ENCODE measurements around the gene ACTR1A. TPM values are rescaled to one million over a fixed set of nuclear protein-coding genes. Genes with fewer than 3 reads are reported as not detected.
A peak's percentile ranks its signal among the peaks of the same experiment; 100 is the strongest.
"Not testable (repeated sequence)": the region's sequence is repeated elsewhere in the genome, so short reads cannot be mapped to it uniquely, and the experiment has no call there.

ACTR1A gene
- total RNA-seq: 141 and 159 TPM in 2 replicates

DNA sequence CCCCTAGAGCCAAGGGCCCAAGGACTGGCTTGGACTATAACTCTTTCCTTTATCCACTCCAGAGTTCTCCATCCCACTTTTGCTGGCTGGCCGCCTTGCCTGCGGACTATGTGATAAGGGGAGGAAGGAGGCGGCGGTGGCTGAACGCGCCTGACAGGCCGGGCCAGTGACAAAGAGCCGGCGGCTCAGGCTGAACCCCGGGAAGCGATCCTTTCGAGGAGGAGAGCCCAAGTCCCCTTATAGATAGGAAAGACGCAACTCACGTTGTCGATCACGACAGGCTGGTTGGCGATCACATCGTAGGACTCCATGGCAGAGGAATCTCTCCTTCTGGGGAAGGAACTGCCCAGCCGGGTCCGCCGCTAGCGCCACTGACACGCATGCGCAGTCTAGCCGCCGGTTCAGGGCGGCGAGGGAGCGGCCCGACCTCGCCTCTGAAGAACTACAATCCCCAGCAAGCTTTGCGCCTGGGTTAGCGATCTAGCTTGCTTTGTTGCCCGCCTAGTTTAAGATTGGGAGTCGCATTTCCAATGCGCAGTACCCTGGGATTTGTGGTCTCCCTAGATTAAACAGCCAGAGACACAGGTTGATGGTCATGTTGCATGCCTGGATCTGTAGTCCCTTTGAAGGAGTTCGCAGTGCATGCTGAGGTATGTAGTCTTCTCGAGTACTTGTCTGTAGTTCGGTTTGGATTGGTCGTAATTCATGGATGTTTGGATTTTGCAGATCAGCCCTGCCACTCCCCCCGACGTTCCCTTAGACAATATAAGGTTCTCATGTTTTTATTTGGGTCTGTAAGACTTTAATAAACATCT, at the start of gene ACTR1A:
Gene ACTR1A (minus strand): TSS at position 376 of the 815 bp plus-strand sequence. CDS start 65 bp downstream, at position 311.
- DNase-seq (ENCODE audit: low read depth in 2 of 2): peak; percentile 100

DNA sequence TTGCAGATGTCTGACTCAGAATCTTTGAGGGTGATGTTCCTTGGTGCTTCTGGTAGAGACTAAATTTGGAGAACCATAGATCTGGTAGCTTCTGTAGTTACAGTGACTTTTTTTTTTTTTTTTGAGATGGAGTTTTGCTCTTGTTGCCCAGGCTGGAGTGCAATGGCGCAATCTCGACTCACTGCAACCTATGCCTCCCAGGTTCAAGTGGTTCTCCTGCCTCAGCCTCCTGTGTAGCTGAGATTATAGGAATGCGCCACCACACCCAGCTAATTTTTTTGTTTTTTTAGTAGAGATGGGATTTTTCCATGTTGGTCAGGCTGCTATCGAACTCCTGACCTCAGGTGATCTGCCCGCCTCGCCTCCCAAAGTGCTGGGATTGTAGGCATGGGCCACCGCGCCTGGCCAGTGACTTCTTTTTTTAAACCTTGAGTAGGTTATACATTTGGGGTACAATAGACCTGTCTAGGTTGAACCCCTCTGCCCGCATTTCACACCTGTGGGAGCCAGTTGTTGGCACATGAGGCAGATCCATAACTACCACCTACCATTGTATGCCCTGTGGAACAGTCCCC, 48.2 kb upstream of the ACTR1A start:
- DNase-seq (ENCODE audit: low read depth in 2 of 2): no peak

DNA sequence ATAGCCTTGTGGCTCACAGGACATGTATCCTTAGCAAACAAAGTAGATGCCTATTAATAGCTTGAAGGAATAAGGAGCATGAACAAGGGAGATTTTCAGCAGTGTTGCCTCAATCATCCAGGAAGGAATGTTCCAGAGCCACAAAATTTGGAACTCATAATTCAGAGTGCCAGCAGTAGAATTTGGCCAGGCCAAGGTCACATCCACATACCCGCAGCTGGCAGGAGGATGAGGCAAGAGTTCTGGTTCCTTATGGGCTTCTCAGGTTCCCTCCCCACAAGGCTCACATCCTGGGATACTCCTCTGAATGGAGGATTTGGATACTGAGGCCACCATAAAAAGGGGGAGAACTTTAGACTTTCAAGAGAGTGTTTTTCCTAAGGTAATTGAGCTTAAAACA, 47.0 kb upstream of the ACTR1A start:
- DNase-seq (ENCODE audit: low read depth in 2 of 2): no peak

DNA sequence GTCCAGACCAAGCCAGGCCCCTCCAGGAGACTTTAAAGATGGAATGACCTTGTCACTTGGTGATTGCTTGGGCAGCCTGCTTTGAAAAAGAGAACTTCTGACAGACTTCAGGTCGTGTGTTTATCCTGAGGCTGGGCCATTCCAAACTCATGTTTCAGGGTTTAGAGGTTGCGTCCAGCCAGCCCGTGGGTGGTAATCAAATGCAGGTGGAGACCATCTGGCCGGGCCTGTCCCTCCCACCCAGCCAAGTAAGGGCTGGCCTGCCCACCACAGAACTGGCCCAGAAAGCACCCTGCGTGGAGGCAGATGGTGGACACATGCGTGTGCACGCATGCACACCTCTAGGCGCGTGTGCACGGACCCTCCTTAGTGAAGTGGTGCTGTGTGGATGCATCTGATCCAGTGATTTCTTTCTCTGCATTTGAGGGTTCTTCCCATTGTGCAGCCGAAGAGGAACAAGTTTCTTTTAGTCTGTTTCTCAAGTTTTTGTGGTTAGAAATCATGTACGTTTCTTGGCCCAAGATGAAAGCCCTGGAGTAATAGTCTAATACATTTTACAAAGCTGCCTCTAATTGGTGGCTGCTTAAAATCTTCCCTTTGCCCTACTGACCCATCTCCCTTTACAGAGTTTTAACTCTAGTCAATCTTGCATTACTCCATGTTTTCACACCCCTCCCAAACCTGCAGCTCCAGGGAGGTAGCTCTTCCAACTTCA, 44.3 kb upstream of the ACTR1A start:
- DNase-seq (ENCODE audit: low read depth in 2 of 2): no peak

DNA sequence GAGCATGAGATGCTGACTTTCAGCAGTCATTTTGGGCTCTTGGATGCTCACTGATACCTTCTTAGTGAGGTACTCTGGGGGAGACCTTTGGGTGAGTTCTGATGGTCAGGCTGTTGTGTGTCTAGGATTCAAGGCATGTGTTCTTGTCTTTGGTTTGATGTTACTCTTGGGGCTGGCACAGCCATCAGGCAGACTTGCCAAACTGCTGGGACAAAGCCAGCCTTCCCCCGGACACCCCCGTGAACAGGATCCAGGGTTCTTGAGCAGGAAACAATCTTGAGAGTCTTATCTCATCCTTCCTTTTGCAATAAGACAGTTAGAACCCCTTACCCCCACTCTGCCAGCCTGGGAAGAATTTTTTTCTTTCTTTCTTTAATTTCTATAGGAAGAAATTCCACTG, 43.5 kb upstream of the ACTR1A start:
- no peak for DNase-seq (ENCODE audit: low read depth in 2 of 2)

DNA sequence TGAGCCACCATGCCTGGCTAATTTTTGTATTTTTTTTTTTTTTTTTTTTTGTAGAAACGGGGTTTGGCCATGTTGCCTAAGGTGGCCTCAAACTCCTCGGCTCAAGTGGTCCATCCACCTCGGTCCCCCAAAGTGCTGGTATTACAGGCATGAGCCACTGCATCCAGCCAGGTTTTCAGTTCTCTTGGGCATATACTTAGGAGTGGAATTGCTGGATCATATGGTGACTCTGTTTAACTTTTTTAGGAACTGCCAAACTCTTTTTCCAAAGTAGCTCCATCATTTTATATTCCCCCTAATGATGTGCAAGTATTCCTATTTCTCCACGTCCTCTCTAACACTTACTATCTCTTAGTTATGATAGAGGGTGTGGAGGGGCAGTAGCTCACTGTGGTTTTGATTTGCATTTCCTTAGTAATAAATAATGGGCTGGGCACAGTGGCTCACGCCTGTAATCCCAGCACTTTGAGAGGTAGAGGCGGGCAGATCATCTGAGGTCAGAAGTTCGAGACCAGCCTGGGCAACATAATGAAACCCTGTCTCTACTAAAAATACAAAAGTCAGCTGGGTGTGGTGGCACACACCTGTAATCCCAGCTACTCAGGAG, 42.9 kb upstream of the ACTR1A start:
- DNase-seq (ENCODE audit: low read depth in 2 of 2): no peak

DNA sequence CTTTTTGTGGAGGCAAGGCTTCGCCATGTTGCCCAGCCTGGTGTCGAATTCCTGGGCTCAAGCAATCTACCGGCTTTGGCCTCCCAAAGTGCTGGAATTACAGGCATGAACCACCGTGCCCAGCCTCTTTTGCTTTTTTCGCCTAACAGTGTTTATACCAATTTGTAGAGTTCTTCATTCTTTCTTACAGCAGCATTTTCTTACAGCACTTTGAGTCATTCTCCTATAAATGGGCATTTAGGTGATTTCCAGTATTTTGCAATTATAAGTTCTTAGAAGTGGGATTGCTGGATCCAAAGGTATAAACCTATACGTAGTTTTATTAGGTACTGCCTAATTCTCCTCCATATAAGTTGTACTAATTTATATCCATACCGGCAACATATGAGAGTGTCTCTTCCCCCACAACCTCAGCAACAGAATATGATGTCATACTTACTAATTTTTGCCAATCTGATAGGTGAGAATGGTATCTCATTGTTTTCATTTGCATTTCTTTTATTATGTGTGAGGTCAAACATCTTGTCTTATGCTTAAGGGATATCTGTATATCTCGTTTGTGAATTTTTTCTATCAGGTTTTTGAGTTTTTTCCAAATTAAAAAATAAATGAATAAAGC, 40.4 kb upstream of the ACTR1A start:
- no peak for DNase-seq (ENCODE audit: low read depth in 2 of 2)

DNA sequence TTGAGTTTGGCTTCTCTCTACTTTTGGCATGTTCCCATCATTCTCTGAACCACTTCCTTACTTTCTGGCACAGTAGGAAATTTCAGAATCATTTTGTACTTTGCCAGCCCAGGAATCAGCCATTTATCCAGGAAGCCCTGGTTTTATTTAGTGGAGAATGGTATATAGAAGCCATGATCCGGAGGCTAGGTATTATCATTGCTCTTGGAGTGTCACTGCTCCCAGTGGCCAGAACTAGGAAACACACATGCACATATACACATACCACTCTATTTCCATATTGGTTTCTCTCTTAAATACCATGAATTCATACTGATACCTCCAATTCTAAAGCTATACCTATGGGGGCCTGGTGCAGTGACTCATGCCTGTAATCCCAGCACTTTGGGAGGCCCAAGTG, 37.5 kb upstream of the ACTR1A start:
- peak; percentile 22 to 64 for DNase-seq (ENCODE audit: low read depth in 2 of 2)

DNA sequence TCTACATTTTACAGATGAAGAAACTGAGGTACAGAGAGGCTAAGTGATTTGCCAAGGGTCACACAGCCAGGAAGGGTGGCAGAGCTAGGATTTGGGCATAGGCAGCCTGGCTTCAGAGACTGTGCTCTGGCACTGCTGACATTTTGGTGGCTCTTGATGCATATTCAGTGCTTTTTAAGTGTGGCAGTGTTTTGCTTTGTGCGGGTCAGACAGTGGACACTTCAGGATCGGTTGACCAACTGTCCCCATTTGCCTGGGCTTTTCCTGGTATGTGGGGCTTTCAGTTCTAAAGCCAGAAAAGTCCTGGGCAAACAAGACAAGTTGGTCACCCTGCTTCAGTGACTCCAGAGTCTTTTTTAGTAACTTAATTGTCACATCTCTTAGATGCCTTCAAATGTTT, 36.3 kb upstream of the ACTR1A start:
- no peak for DNase-seq (ENCODE audit: low read depth in 2 of 2)

DNA sequence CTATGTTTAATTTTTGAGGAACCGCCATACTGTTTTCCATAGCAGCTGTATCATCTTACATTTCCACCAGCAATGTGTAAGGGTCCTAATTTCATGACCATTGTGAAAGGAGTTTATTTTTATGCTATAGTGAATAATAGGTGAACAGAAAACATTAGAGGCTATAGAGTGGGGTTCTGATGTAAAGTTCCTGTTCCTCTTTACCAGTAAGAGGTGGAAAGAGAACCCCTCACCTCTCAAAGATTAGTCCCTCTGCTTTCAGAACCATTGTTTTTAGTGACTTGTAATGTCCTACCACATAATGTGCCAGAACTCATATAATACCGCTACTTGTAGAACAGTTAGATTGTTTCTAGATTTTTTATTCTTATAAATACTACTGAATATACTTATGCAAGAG, 35.4 kb upstream of the ACTR1A start:
- no peak for DNase-seq (ENCODE audit: low read depth in 2 of 2)

DNA sequence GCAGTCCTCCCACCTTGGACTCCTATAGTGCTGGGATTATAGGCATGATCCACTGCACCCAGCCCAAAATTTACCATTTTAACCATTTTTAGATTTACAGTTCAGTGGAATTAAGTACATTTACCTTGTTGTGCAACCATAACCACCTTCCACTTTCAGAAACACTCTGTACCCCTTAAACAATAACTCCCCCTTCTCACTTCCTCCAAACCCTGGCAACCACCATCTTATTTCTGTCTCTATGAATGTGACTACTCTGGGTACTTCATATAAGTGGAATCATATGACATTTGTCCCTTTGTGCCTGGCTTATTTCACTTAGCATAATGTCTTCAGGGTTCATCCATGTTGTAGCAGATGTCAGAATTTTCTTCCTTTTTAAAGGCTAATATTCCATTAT, 34.9 kb upstream of the ACTR1A start:
- no peak for DNase-seq (ENCODE audit: low read depth in 2 of 2)

DNA sequence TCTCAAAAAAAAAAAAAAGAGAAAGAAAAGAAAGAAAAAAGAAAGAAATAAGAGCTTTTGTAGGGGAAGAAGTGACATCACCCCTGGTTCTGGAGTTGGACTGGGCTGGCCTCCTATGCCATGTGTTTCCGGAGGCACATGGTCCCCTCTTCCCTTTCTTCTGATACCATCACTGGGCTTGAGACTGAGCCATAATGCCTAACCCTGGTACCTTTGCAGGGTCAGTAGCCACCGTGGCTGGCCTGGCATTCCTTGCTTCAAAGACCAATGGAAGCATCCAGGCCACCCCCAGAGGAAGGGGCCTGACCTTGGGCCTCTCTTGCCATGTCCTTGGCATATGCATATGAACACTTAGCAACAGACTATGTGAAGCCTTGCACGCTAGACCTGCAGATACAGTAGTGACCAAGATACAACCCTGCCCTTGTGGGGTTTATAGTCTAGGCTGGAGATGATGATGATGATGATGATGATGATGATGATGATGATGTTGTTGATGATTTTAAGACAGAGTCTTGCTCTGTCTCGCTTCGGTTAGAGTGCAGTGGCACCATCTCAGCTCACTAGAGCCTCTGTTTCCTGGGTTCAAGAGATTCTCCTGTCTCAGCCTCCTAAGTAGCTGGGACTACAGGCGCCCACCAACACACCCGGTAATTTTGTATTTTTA, 33.1 kb upstream of the ACTR1A start:
- DNase-seq (ENCODE audit: low read depth in 2 of 2): no peak

DNA sequence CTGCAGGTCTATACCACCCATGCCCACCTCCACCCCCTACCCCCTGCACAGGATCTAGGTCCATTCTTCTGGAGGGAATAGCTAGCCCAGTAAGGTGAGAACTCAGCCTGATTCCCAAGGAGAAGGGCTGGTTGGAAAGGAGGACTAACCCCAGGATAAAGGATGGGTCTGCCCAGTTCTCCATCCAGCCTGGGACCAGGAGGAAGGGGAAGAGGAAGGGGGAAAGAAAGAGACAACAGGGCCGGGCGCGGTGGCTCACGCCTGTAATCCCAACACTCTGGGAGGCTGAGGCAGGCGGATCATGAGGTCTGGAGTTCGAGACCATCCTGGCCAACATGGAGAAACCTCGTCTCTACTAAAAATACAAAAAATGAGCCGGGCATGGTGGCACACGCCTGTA, 32.5 kb upstream of the ACTR1A start:
- DNase-seq (ENCODE audit: low read depth in 2 of 2): not testable (repeated sequence)

DNA sequence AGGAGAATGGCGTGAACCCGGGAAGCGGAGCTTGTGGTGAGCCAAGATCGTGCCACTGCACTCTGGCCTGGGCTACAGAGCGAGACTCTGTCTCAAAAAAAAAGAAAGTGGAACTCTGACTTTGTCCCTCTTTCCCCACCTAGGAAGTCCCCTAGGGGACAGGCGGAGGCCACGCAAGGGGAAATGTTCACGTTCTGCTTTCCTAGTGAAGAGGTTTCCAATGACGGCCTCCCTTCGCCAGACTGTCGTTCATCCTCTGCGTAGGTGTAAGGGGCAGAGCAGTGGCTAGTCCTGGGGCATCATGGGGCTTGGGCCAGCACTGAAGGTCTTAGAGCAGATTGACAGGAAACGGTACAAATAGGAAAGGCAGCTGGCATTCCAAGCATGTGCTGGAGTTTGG, 31.8 kb upstream of the ACTR1A start:
- DNase-seq (ENCODE audit: low read depth in 2 of 2): no peak

DNA sequence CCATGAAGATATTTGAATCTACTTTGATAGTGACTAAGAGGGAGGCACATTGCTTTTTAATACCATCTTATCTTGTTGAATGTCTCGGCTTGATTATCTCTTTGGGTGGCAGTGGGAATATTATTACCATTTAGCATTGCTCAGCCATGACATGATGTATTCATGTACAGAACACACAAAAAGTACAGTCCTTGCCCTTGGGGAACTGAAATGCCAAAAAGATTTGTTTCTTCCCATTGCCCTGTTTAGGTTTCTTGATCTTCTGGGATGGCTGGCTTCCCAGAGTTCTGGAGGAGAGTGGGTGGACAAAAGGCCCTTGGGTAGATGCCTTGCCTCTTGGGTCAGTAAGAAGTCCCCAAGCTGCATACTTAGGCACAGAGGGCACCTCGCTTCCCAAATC, 25.0 kb upstream of the ACTR1A start:
- DNase-seq (ENCODE audit: low read depth in 2 of 2): no peak

DNA sequence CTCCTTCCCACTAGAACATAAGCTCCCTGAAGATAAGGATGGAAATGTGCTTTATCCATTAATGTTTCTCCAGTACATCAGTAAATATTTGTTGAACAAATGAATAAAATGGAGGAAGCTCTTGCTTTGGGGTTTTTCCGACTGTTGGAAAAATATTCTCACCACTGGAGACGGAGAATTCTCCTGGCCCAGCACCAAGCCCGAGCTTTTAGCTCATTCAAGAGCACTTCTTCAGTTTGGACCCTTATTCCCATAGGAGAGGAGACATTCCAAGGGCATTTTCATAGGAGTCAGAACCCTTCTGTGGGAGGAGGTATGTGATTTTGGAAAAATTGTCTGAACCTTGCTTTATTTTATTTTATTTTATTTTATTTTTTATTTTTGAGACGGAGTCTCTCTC, 22.2 kb upstream of the ACTR1A start:
- DNase-seq (ENCODE audit: low read depth in 2 of 2): no peak

DNA sequence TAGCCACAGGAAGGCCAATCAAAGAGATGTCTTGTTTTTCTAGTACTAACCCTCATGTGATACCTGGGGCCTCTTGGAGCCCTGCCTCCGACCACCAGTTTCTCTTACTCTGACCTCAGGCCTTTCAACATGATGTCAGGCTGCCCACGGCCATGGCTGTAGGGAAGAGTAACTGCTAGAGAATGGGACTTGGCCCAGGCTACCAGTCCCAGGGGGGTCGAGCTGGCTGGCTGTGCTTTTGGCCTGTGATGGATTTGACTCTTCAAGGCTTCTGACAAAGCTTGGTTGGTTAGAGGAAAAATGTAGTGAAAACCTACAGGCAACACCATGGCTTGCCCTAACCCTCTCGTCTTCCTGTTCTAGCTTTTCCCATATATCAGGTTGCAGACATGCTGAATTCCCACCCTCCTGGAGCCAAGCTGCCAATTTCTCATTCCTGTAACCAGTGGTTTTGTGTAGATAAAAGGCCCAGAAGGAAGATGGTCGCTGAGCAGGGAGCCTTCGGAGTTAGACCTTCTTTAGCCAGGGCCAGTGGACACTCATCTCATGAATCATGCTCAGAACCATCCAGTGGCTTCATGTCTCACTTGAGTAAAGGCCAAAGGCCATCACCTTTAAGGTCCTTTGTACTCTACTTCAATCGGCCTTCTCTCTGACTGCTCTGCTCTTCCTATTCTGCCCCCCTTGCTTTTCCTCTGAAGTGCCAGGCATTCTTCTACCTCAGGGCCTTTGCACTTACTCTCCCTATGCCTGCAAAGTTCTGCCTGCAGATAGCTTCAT, 20.9 kb upstream of the ACTR1A start:
- DNase-seq (ENCODE audit: low read depth in 2 of 2): no peak

DNA sequence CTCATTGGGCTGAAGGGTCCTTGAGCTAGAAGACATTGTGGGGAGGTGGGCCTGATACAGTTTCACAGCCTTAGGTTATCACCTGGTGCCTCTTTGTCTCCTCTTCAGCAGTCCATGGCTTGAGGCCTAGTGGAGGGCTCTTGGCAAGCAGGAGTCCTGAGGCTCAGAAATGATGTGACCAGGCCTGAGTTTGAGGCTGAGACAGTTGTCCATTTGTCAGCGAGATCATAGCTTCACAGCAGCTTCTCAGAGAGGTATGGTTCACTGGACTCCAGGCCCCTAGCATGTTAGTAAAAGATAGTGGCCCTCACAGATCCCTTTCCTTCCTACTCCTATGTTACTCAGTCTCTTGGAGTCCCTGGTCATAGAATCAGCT, 20.4 kb upstream of the ACTR1A start:
- no peak for DNase-seq (ENCODE audit: low read depth in 2 of 2)

DNA sequence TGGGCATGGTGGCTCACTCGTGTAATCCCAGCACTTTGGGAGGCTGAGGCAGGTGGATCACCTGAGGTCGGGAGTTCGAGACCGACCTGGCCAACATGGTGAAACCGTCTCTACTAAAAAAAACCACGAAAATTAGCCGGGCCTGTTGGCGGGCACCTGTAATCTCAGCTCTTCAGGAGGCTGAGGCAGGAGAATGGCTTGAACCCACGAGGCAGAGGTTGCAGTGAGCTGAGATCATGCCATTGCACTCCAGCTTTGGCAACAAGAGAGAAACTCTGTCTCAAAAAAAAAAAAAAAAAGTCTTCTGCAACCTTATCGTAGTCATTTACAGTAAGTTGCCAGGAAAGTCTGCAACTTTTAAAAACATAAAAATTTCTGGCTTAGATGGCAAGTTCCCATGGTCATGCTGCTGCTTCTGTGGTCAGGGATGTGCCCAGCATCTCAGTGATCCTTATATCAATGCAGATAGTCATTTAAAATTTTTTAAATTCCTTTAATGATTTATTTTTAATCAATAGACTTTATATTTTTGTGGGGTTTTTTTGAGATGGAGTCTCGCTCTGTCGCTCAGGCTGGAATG, 16.8 kb upstream of the ACTR1A start:
- no peak for DNase-seq (ENCODE audit: low read depth in 2 of 2)

DNA sequence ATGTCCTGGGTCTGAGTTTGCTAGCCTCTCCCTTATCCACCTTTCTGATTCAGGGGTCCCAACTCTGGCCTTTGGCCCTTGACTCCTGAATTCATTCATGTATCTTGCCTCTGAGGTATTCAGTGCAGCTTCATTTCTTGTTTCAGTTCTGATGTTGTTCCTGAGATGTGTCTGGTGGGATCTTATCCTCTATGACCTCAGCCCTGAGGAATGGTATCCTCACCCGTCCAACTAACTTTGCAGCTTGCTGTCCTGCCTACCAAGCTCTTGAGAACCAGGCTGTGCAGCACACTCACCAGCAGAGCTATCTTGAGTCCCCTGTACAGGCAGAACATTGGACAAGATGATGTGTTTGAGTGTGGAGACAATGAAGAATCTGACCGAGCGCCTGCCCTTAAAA, 15.0 kb upstream of the ACTR1A start:
- no peak for DNase-seq (ENCODE audit: low read depth in 2 of 2)

Measured in lung microvascular endothelial cell (primary cell).